Activated CD4-positive, alpha-beta T cell treated with anti-CD3 and anti-CD28 coated beads, Interleukin-2, Interleukin-4, amounts not matched to agents 100 ng/mL and 50 ng/mL, durations not matched to agents 16 hours and 8 hours (primary cell): Measurements from ENCODE around the gene RABGEF1.
"Not testable (repeated sequence)": the region's sequence is repeated elsewhere in the genome, so short reads cannot be mapped to it uniquely, and the experiment has no call there.

Experiments
- DNase-seq: peaks from one replicate; pipeline ENCODE4 v3.0.0-alpha.2; 2020; ENCODE audit warnings: low spot score

Gene RABGEF1

DNA sequence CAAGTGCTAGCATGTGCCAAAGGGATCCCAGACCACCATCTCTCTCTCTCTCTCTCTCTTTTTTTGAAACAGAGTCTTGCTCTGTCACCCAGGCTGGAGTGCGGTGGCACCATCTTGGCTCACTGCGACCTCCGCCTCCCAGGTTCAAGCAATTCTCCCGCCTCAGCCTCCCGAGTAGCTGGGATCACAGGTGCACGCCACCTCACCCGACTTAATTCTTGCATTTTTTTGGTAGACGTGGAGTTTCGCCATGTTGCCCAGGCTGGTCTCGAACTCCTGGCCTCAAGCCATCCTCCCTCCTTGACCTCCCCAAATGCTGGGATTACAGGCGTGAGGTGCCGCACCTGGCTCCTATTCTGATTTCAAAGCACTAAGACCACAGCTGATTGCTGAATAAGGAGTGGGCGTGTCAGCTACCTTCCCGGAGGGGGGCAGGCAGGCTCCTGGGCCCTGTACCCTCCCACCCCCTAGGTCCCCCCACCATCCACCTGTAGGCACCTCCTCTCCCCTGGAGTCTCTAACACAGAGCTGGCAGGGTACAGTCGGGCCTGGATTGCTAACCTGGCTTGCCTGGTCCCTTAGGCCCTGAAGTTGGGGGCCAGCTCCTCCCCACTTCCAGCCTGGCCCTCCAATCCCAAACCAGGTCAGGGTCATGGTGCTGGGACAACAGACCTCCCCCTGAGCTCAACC is 74.8 kb downstream of the RABGEF1 start:
- not testable (repeated sequence) for DNase-seq

DNA sequence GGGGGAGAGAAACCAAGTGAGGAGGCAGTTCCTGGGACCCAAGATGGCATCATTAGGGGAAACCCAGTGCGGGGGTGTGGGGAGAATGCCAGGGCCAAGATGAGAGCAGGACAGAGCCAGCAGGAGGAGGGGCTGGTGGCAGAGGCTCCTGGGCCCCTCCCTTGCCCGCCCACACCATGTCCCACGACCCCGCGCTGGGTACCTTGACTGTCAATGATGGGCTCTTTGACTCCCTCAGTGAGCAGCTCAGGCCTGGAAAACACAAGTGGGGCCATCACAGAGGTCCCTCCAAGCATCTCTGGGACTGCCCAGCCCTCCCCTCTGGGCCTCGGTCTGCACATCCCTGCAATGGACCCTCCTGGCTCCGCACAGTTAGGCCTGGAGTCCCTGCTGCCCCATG is 75.4 kb downstream of the RABGEF1 start:
- no peak for DNase-seq

DNA sequence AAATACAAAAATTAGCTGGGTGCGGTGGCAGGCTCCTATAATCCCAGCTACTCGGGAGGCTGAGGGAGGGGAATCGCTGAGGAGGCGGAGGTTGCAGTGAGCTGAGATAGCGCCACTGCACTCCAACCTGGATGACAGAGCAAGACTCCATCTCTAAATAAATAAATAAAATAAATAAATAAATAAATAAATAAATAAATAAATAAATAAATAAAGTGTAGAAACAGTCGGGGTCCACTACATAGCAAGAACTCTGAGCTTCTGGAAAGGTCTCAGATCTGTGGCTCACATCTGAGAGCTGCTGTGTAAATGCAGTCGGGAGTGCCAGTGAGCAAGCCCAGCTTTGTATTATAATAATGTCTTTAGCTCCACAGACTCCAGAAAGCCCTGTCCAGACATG is 76.1 kb downstream of the RABGEF1 start:
- not testable (repeated sequence) for DNase-seq

DNA sequence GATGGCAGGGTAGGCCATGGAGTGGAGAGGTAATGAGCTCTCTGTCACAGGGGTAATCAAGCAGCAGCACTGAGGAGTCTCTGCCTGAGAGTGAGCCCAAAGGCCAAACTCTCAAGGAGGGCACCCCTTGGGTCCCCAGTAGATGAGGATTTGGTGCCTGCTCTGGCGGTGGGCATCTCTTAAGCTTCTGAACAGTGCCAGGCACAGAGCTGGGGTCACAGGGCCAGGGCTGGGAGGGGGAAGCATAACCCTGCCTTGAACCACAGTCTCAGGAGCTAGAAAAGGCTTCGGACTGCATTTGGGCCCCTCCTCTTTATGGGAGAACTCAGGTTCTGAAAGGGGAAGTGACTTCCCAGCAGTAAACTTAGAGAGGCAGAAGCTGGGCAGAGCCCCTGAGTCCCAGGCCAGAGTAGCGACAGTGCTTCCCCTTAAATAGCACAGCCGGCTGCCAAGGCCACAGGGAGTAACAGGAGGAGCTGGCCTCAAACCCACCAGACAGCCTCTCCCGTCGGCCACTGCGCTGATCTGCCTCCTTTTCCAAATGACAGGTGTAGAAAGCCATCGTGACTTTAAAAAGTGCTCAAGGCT is 76.8 kb downstream of the RABGEF1 start:
- DNase-seq: not testable (repeated sequence)

DNA sequence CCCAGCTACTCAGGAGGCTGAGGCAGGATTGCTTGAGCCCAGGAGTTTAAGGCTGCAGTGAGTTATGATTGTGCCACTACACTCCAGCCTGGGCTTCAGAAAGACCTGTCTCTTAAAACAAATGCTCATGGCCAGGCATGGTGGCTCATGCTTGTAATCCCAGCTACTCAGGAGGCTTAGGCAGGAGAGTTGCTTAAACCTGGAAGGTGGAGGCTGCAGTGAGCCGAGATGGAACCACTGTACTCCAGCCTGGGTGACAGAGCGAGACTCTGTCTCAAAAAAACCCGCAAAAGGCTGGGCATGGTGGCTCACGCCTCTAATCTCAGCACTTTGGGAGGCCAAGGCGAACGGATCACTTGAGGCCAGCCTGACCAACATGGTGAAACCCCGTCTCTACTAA is 77.4 kb downstream of the RABGEF1 start:
- not testable (repeated sequence) for DNase-seq

DNA sequence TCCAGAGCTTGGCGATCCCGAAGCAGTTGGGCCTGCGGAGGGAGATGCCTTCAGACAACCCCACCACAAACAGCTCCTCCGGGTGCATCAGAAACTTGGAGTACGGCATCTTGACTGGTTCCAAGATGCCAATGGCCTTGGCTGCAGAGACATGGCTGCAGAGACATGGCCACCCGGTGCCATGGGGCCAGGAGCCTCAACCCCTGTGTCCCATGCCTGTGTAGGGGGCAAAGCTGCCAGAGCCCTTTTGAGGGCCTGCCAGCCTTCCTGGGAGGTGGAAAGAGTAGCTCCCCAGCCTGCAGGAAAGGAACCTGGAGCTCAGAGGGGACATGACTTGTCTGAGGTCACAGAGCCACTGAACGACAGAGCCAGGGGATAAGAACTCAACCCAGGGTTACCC is 83.5 kb downstream of the RABGEF1 start:
- no peak for DNase-seq

DNA sequence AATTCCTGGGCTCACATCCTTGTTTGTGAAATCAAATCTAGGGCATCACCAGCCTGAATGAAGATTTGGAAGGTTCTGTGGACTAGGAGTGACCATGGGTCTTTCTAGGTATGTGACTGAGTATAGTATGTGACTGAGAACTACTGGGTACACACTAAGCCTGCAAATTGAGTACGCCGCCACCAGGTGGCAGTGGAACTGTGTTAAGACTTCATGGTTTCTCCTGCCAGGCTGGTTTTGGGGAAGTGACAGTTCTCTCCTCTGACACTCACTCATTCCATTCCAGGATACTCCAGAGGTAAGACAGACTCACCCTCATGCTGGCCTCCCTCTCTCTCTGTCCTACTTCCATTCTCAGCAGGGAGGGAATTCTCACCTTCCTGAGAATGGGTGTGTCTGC is 85.0 kb downstream of the RABGEF1 start:
- DNase-seq: peak; percentile 58

DNA sequence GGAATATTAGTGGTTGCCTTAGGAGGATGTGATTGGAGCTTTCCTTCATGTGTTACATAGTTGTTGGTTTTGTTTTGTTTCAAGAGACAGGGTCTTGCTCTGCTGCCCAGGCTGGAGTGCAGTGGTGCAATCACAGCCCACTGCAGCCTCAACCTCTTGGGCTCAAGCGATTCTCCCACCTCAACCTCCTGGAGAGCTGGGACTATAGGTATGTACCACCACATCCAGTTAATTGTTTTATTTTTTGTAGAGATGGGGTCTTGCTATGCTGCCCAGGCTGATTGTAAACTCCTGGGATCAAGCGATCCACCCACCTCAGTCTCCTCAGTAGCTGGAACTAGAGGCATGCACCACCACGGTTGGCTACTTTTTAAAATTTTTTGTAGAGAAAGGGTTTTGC is 86.1 kb downstream of the RABGEF1 start:
- no peak for DNase-seq

DNA sequence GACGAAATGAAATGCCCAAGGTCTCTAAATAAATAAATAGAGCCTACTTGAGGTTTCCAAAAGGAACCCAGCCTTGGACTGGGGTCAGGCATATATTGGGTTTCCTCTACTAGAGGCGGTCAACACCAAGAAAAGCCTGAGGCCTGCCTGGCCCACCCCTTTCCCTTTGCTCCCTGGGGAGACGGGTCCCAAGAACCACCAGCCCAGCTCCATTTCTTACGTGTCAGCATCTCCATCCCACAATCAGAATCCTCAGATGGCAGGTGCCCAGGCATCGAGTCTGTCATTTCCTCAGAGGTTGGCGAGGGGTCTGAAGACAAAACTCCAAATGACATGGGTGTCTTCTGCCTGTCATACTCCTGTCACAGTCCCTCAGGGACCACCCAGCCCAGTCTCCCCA is 90.4 kb downstream of the RABGEF1 start:
- not testable (repeated sequence) for DNase-seq

DNA sequence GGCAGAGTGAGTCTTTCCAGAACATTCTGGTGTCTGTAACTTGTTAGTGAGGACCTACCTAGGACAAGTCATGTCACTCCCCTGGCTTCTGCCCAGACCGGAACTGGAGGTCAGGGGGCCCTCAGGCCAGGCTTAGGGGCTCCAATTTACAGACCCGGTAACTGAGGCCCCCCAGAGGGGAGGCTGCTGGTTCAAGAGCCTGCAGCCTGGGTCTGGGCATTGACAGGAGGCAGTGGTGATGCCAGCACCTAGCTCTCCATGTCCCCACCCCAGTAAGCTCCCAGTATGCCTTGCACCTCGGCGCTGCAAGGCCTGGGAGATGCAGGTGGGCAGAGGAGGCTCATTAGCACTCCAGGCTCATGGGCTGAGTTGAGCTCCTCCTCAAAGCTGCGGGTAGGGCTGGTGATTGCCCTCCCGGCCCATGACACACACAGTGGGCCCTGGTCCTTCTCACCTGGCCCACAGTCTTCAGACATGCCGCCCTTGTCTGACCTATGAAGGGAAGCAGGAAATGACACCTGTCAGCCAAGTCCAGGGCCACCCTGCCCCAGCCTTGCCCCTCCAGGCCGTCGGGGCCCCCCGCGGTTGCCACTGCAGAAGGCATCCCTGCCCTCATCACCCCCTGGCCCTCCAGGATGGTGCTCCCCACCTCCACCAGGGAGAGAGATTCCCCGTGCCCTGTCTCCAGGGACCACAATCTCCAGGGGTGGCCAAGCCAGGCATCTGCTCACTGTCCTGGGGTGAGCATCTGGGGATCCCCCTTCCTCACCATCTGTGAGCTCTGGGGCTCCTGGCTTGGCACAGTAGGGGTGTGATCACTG is 92.2 kb downstream of the RABGEF1 start:
- DNase-seq: no peak

DNA sequence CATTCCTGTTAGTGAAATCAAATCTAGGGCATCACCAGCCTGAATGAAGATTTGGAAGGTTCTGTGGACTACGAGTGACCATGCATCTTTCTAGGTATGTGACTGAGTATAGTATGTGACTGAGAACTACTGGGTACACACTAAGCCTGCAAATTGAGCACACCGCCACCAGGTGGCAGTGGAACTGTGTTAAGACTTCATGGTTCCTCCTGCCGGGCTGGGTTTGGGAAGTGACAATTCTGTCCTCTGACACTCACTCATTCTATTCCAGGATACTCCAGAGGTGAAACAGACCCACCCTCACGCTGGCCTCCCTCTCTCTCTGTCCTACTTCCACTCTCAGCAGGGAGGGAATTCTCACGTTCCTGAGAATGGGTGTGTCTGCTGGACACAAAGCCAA is 96.5 kb downstream of the RABGEF1 start:
- peak; percentile 58 for DNase-seq

DNA sequence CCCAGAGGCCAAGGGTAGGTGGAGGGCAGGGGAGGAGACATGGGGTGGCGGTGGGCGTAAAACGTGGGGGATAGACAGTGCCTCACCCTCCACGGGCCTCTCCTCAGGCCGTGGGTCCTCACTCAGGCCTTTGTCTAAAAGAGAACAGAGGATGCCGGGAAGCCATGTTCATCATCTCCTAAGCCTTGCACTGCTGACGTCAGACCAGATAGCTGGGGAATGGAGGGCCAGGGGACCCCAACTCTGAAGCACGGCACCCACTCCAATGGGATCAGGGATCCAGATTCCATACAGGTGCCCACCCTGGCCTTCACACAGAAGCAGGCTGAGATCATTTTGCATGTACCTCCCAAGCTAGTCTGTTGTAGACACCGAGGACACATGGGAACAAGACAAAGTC is 97.1 kb downstream of the RABGEF1 start:
- DNase-seq: no peak

DNA sequence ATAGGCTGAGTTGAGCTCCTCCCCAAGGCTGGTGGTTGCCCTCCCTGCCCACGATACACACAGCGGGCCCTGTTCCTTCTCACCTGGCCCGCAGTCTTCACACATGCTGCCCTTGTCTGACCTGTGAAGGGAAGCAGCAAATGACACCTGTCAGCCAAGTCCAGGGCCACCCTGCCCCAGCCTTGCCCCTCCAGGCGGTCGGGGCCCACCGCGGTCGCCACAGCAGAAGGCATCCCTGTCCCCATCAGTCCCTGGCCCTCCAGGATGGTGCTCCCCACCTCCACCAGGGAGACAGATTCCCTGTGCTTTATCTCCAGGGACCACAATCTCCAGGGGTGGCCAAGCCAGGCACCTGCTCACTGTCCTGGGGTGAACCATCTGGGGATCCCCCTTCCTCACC is 99.3 kb downstream of the RABGEF1 start:
- DNase-seq: no peak

DNA sequence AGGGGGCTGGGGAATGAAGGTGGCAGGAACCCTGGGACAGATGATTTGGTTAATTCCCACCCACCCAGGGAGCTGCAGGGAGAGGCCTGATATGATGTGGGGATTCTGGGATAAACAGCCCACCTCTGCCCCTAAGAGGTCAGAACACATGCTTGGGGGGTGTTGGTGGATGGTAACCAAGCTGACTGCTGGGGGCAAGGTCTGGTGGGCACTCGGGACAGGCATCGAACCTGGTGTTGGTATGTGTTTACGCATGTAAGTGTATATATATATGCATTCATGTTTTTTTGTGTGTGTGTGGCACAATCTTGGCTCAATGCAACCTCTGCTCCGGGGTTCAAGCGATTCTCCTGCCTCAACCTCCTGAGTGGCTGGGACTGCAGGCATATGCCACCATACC is 99.8 kb downstream of the RABGEF1 start:
- no peak for DNase-seq

DNA sequence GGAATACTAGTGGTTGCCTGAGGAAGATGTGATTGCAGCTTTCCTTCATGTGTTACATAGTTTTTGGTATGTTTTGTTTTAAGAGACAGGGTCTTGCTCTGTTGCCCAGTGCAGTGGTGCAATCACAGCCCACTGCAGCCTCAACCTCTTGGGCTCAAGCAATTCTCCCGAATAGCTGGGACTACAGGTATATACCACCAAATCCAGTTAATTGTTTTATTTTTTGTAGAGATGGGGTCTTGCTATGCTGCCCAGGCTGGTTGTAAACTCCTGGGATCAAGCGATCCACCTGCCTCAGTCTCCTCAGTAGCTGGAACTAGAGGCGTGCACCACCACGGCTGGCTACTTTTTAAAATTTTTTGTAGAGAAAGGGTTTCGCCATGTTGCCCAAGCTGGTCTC is 101.4 kb downstream of the RABGEF1 start:
- DNase-seq: no peak

DNA sequence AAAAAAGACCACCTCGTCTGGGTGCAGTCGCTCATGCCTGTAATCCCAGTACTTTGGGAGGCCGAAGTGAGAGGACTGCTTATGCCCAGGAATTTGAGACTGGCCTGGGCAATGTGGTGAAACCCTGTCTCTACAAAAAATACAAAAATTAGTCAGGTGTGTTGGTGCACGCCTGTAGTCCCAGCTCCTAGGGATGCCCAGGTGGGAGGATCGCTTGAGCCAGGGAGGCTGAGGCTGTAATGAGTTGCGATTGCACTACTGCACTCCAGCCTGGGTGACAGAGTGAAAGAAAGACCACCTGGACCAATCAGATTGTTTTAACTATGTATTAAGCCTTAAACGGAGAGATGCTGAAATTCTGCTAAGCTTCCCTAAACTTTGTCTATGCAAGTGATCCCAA is 103.0 kb downstream of the RABGEF1 start:
- DNase-seq: not testable (repeated sequence)

DNA sequence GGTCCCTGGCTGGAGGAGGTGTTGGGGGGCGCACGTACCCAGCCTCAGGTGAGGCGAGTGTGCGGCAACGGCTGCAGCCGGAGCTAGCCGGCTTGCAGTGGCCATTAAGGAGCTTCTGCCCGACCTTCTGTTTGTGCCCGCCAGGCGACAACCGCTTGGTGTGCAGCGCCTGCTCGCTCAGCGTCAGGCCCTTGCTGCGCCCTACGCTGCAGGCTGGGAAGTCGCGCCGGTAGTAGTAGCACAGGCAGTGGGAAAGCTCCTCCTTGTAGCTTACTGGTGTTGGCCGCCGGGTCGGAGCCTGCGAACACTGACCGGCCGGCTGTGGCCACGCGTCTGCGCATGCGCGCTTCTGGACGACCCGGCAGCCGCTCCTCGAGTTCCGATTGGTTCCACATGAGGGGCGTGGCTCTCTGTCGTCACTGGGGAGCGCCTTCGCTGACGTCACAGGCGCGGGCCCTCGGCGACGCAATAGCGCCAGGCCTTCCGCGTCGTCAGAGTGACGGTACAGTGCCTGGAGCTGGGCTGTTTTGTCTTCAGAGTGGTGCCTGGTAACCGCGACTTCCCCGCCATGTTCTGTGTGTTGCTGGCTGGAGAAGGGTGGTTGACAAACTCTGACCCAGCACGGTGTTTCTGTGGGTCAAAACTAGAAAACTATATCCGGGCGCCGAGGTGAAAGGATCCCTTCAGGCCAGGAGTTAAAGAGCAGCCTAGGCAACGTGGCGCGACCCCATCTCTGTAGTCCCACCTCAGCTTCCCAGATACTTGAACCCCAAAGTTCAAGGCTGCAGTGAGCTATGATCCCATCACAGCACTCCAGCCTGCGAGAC is 104.2 kb downstream of the RABGEF1 start:
- DNase-seq: peak; percentile 99

DNA sequence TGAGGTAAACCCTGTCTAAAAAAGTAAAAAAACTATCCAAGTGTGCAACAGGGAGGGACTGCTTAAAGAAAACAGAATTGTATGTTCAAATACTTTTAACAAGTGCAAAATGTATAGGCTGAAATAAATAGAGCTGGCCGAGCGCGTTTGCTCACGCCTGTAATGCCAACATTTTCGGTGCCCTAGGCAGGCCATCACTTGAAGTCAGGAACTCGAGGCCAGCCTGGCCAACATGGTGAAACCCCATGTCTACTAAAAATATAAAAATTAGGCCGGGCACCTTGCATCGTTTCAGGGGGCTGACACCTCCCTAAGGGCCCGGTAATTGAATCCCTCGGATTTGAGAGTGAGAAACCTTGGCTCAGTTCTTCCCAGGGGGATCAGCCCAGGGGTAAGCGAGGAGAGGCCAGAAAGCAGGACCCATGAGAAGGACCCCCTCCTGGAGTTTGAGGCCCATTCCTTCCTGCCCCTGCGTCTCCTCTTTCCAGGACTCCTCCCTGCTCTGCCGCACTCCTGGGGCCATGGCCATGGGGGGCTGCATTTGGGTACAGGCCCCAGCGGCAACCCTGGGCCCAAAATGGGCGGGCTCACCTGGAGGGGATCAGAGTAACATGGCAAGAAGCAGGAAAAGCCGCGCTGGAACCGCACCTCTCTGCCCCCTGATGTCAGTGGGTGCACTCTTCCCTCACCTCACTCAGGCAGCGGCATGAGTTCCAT is 105.0 kb downstream of the RABGEF1 start:
- DNase-seq: no peak

DNA sequence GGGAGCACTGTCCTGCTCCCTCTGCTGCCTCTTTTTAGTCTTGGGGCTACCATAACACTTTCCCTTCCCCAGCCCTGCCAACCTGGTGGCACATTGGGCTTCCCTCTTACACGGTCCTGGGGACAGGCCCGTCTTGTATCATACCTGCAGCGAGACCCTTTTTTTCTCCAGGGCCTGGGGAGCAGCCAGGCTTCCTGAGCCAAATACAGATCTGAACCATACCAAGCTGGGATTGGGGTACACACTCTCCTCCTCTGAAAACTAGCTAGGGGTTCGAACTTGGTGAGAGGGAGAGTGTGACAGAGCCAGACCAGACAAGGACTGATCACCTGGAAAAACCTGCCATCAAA is 105.5 kb downstream of the RABGEF1 start:
- not testable (repeated sequence) for DNase-seq

DNA sequence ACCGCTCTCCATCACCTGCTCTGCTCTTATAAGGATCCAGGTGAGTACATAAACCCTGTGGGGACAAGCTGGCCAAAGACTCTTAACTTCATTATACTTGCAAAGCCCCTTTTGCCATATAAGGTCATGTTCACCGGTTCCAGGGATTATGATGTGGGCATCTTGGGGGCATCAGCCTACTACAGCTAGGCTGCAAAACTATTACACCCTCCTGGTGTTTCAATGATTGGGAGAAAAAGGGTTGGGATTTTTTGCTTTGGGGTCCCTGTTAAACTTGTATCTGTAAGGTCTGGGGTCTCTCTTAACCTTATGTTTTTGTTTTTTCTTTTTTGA is 107.0 kb downstream of the RABGEF1 start:
- DNase-seq: not testable (repeated sequence)

DNA sequence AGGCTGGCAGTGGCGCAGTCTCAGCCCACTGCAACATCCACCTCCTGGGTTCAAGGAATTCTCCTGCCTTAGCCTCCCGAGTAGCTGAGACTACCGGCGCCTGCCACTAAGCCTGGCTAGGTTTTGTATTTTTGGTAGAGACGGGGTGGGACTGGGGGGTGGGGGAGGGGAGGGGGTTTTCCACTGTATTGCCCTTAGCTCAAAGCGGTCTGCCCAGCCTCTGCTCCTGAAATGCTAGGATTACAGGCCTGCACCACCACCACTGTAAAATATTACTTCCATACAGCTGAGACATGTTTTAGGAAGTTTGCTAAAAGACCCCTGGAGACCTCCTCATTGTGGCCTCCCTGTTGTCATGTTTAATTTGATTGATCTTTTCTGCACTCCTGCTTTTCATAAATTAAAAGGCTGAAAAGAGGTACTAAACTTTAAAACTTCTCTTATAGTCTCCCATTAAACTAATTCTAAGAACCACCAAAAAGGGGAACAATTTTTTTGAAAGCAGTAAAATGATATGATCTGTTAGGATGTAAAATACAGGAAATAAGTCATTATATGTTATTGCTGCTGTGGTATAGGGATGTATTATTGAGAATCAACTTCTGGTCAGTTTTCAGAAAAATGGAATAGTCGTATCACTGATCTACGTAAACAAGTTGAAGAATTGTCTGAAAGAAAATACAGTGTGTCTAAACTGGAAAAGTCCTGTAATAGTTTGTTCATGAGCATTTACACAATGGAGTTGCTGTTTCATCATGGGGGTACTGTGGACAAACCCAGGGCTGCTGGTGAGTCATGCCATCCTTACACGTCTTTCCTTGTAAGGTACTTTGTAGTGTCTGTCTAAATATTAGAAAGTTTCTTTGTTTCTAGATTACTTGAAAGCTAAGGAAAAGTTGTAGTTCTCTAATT is 107.6 kb downstream of the RABGEF1 start:
- no peak for DNase-seq
